ELR (cell line): ENCODE results near the gene SWAP70.

Experiments used
- DNase-seq: peaks from one replicate; pipeline ENCODE4 v3.0.0-alpha.2; 2015; ENCODE audit warnings: low read depth

Gene SWAP70

GRCh38 chr11:9776203-9776602, 112.3 kb downstream of the SWAP70 start:
- DNase-seq = no peak

- DNase-seq = no peak
Observed at GRCh38 chr11:9777066-9777465, 113.2 kb downstream of the SWAP70 start.

- no peak for DNase-seq
Observed at GRCh38 chr11:9777525-9777924, 113.6 kb downstream of the SWAP70 start.

GRCh38 chr11:9780929-9781328, 117.1 kb downstream of the SWAP70 start:
- DNase-seq = no peak

- no peak for DNase-seq
Observed at GRCh38 chr11:9783986-9784385, 120.1 kb downstream of the SWAP70 start.

GRCh38 chr11:9784602-9785315, 120.9 kb downstream of the SWAP70 start:
- no peak for DNase-seq

GRCh38 chr11:9787260-9787659, 123.4 kb downstream of the SWAP70 start:
- peak; percentile 57 for DNase-seq

GRCh38 chr11:9787981-9788521, 124.2 kb downstream of the SWAP70 start:
- peak; percentile 59 for DNase-seq

GRCh38 chr11:9789910-9790309, 126.0 kb downstream of the SWAP70 start:
- DNase-seq = no peak

GRCh38 chr11:9790703-9791102, 126.8 kb downstream of the SWAP70 start:
- DNase-seq = no peak

GRCh38 chr11:9796266-9796665, 132.4 kb downstream of the SWAP70 start:
- no peak for DNase-seq

GRCh38 chr11:9796854-9797253, 133.0 kb downstream of the SWAP70 start:
- DNase-seq = no peak

- no peak for DNase-seq
Observed at GRCh38 chr11:9797300-9797699, 133.4 kb downstream of the SWAP70 start.

GRCh38 chr11:9799886-9800285, 136.0 kb downstream of the SWAP70 start:
- DNase-seq = no peak

GRCh38 chr11:9802291-9802861, 138.5 kb downstream of the SWAP70 start:
- peak; percentile 47 for DNase-seq
